ENCODE results near the gene TPM1. TPM values are rescaled to one million over a fixed set of nuclear protein-coding genes. Genes with fewer than 3 reads are reported as not detected.

TPM1 gene
- total RNA-seq, 1 experiment from 2014 or later: 298 TPM

GRCh38 chr15:63044645-63045464, 2.3 kb downstream of the TPM1 start:
- Histone ChIP-seq H3K4me1 (ENCODE audit: control insufficient read depth, insufficient read depth, low read length) (peaks cover 55% of the 10 kb centered on the region), H3K27ac (ENCODE audit: low read length) (peak overlapping the region; percentile 83), H3K9me3 (ENCODE audit: control insufficient read depth, insufficient read depth, low read depth, low read length) (no peaks in the 10 kb centered on the region), H3K36me3 (ENCODE audit: control insufficient read depth, insufficient read depth, low read length) (no peaks in the 10 kb centered on the region; the same call in 1 of the 2 replicates), H3K4me3 (ENCODE audit: low read depth in 2 of 2, low read length in 2 of 2) (peak overlapping the region; percentile 90 to 94), H3K27me3 (ENCODE audit: control insufficient read depth, insufficient read depth, low read length) (no peaks in the 10 kb centered on the region)
- intact Hi-C loops (cut with micrococcal nuclease; ENCODE audit: unreplicated experiment) (loop anchor here (2.0 to 10.0 kb wide), 3 partner anchors 110 to 262 kb away; partner anchors contain the start of gene RPS27L), in situ Hi-C loops (cut with HindIII; ENCODE audit: low pct_unique_long_range_greater_than_20kb, low sequenced_read_pairs) (no loop called here)
- POLR2A ChIA-PET: interaction anchor here (0.6 to 0.7 kb wide), 3 partner anchors 110 to 254 kb away, joined by 3 to 18 read pairs (median 8); no protein-coding TSS in a partner anchor
- TF ChIP-seq POLR2AphosphoS5 (IDR thresholded peaks at IDR 0.05; ENCODE audit: low read depth, low read length): no peak
- TF ChIP-seq SIN3A (IDR thresholded peaks at IDR 0.05; ENCODE audit: borderline replicate concordance, insufficient read depth, low read depth, low read length): 0 out of 2 replicates have a peak, but pooled peaks have one; percentile 71
- TF ChIP-seq CTCF (IDR thresholded peaks at IDR 0.05): no peak
- CTCF ChIA-PET: interaction anchor here (1.0 to 1.4 kb wide), 3 partner anchors 196 to 298 kb away, joined by 3 to 13 read pairs (median 3); no protein-coding TSS in a partner anchor
- no TSS peak for BruUV-seq (replicated peaks)
- ATAC-seq (no peak), DNase-seq (ENCODE audit: low read depth, low spot score) (no peak)

GRCh38 chr15:63045465-63045840, 2.9 kb downstream of the TPM1 start:
- no peaks in the 10 kb centered on the region for H3K27me3 ChIP-seq (ENCODE audit: control insufficient read depth, insufficient read depth, low read length)
- POLR2A ChIA-PET: interaction anchor here (0.7 kb wide), 1 partner anchor 156 kb away, joined by 3 read pairs; no protein-coding TSS in a partner anchor
- DNase-seq (ENCODE audit: low read depth, low spot score): no peak
- ATAC-seq: no peak
- no peaks in the 10 kb centered on the region for H3K9me3 ChIP-seq (ENCODE audit: control insufficient read depth, insufficient read depth, low read depth, low read length)
- BruUV-seq (replicated peaks): no TSS peak
- TF ChIP-seq CTCF (IDR thresholded peaks at IDR 0.05) (no peak), REST (IDR thresholded peaks at IDR 0.05; ENCODE audit: insufficient read depth in 1 of 2, low read depth in 2 of 2, low read length in 1 of 2) (no peak), SIN3A (IDR thresholded peaks at IDR 0.05; ENCODE audit: borderline replicate concordance, insufficient read depth, low read depth, low read length) (no peak), TCF7L2 (IDR thresholded peaks at IDR 0.05; ENCODE audit: low read depth, low read length) (no peak), POLR2AphosphoS5 (IDR thresholded peaks at IDR 0.05; ENCODE audit: low read depth, low read length) (no peak)
- CTCF ChIA-PET: interaction anchor here (0.6 to 1.4 kb wide), 4 partner anchors 113 to 299 kb away, joined by 3 to 13 read pairs (median 3); no protein-coding TSS in a partner anchor
- H3K4me1 ChIP-seq (ENCODE audit: control insufficient read depth, insufficient read depth, low read length): peaks cover 61% of the 10 kb centered on the region
- H3K27ac ChIP-seq (ENCODE audit: low read length): peak overlapping the region; percentile 83
- intact Hi-C loops (cut with micrococcal nuclease; ENCODE audit: unreplicated experiment): loop anchor here (2.0 to 10.0 kb wide), 3 partner anchors 109 to 263 kb away; partner anchors contain the start of gene RPS27L
- in situ Hi-C loops (cut with HindIII; ENCODE audit: low pct_unique_long_range_greater_than_20kb, low sequenced_read_pairs): no loop called here
- no peaks in the 10 kb centered on the region; the same call in 1 of the 2 replicates for H3K36me3 ChIP-seq (ENCODE audit: control insufficient read depth, insufficient read depth, low read length)
- peak overlapping the region; percentile 90 to 94 for H3K4me3 ChIP-seq (ENCODE audit: low read depth in 2 of 2, low read length in 2 of 2)

Data from Panc1 (cell line).